ENCODE measurements around the gene PRICKLE2.

DNA sequence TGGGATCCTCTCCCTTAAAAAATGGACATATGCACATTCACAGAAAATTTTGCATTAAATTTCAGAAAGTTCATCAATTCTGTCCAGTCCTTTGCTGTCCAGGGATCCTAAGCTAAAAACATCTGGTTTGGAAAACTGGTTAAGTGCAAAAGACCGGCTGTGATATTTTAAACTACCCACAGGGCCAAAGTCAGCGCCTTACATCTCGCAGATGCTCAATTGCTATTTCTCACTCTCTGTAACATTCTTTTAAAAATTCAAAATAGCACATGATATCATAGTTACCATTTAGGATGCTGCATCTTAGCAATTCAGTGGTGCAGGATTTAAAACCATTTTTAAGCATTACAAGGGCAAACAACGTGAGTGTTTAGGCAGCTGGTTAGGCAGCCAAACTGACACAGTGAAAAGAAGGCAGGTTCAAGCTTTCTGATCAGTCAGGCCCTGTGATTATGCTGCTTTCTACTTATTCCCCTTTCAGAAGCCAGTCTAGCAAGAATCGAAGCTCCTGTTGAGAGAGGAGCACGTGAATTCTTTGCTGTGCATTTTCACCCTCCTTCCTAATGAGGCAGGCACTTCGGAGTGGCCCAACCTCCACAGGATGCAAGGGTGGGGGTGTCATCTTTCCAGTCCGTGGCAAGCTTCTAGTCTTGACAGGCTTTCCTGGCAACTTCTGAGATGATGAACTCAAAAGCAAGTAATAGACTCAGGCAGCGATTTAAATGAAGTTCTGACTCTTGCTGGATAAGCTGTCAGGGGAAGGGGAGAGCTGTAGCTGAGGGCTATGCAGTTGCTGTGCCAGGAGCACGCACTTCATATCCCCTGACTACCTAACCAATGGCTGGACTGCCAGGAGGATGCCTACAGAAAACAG, 8.8 kb downstream of the PRICKLE2 start:
- TF ChIP-seq GATA2 (IDR thresholded peaks at IDR 0.05; ENCODE audit: low read depth, low read length): no peak
- no peak for TF ChIP-seq GATA3 (IDR thresholded peaks at IDR 0.05; ENCODE audit: low read depth, low read length)
